ENCODE results near the gene HDAC7. TPM values are rescaled to one million over a fixed set of nuclear protein-coding genes. Genes with fewer than 3 reads are reported as not detected.

HDAC7 gene
- total RNA-seq, 1 donor from 2014 or later = 152 TPM

Other genes with a start within 250 kb of the HDAC7 start
- gene RPAP3, start 113.9 kb downstream of the HDAC7 start, total RNA-seq = 25.8 TPM
- 0.40 TPM for gene ENDOU, start 94.4 kb downstream of the HDAC7 start, total RNA-seq
- 73.4 TPM for gene RAPGEF3, start 61.0 kb downstream of the HDAC7 start, total RNA-seq
- 47.9 TPM for gene SLC48A1, start 46.7 kb downstream of the HDAC7 start, total RNA-seq
- 1.9 TPM for gene VDR, start 85.1 kb upstream of the HDAC7 start, total RNA-seq
- gene TMEM106C, start 143.7 kb upstream of the HDAC7 start, total RNA-seq = 47.9 TPM
- not detected for gene COL2A1, start 184.6 kb upstream of the HDAC7 start, total RNA-seq